ENCODE results near the gene SLC38A5. TPM values are rescaled to one million over a fixed set of nuclear protein-coding genes. Genes with fewer than 3 reads are reported as not detected.
A peak's percentile ranks its signal among the peaks of the same experiment; 100 is the strongest.

Gene SLC38A5
- total RNA-seq, 1 donor from 2014 or later: 13.6 TPM

- ATAC-seq: peak; percentile 84
Observed at GRCh38 chrX:48490661-48491060, 20.6 kb upstream of the SLC38A5 start.

GRCh38 chrX:48489892-48490291 is 19.8 kb upstream of the SLC38A5 start:
- peak; percentile 53 for ATAC-seq

GRCh38 chrX:48489296-48489695 is 19.2 kb upstream of the SLC38A5 start:
- no peak for ATAC-seq

GRCh38 chrX:48488034-48488433 is 18.0 kb upstream of the SLC38A5 start:
- ATAC-seq: no peak

GRCh38 chrX:48487362-48487798 is 17.3 kb upstream of the SLC38A5 start:
- peak; percentile 65 for ATAC-seq

GRCh38 chrX:48482526-48482925 is 12.5 kb upstream of the SLC38A5 start:
- ATAC-seq: no peak

GRCh38 chrX:48480583-48480982 is 10.5 kb upstream of the SLC38A5 start:
- ATAC-seq: no peak

- no peak for ATAC-seq
Observed at GRCh38 chrX:48480142-48480541, 10.1 kb upstream of the SLC38A5 start.

GRCh38 chrX:48478806-48479205 is 8.7 kb upstream of the SLC38A5 start:
- ATAC-seq: no peak

GRCh38 chrX:48477960-48478755 is 8.1 kb upstream of the SLC38A5 start:
- ATAC-seq: no peak

- ATAC-seq: no peak
Observed at GRCh38 chrX:48476919-48477318, 6.9 kb upstream of the SLC38A5 start.

- ATAC-seq: peak; percentile 92
Observed at GRCh38 chrX:48475774-48476577, 5.9 kb upstream of the SLC38A5 start, which contains the start of gene FTSJ1. TSS of gene FTSJ1 (plus strand) at chrX:48476199. CDS start at chrX:48478048, 1,849 bp downstream.

- ATAC-seq: no peak
Observed at GRCh38 chrX:48475296-48475695, 5.2 kb upstream of the SLC38A5 start.

GRCh38 chrX:48474581-48474980 is 4.5 kb upstream of the SLC38A5 start:
- ATAC-seq: no peak

- ATAC-seq: no peak
Observed at GRCh38 chrX:48474127-48474526, 4.1 kb upstream of the SLC38A5 start.

GRCh38 chrX:48473704-48473990 is 3.6 kb upstream of the SLC38A5 start:
- no peak for ATAC-seq

- no peak for ATAC-seq
Observed at GRCh38 chrX:48472851-48473703, 3.0 kb upstream of the SLC38A5 start.

- no peak for ATAC-seq
Observed at GRCh38 chrX:48472225-48472624, 2.2 kb upstream of the SLC38A5 start.

- no peak for ATAC-seq
Observed at GRCh38 chrX:48471504-48471903, 1.4 kb upstream of the SLC38A5 start.

- no peak for ATAC-seq
Observed at GRCh38 chrX:48470833-48471118, 716 bp upstream of the SLC38A5 start.

- no peak for ATAC-seq
Observed at GRCh38 chrX:48468693-48469691, 1.1 kb downstream of the SLC38A5 start.

- ATAC-seq: peak; percentile 21
Observed at GRCh38 chrX:48468247-48468671, 1.8 kb downstream of the SLC38A5 start.
